GM18498 (cell line): Measurements from ENCODE around the gene AZU1.

Experiments
- ATAC-seq: cut with Tn5 transposase; IDR thresholded peaks from one replicate; pipeline ENCODE4 v1.9.1; 2021; ENCODE audit warnings: mild to moderate bottlenecking, moderate library complexity; ENCODE audit not compliant: unreplicated experiment

Gene AZU1, protein sequence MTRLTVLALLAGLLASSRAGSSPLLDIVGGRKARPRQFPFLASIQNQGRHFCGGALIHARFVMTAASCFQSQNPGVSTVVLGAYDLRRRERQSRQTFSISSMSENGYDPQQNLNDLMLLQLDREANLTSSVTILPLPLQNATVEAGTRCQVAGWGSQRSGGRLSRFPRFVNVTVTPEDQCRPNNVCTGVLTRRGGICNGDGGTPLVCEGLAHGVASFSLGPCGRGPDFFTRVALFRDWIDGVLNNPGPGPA

GRCh38 chr19:827710-828321 lies at the start of gene AZU1:
TSS of gene AZU1 (plus strand) at chr19:827837. CDS start at chr19:827847, 10 bp downstream.
- ATAC-seq, result no peak

DNA sequence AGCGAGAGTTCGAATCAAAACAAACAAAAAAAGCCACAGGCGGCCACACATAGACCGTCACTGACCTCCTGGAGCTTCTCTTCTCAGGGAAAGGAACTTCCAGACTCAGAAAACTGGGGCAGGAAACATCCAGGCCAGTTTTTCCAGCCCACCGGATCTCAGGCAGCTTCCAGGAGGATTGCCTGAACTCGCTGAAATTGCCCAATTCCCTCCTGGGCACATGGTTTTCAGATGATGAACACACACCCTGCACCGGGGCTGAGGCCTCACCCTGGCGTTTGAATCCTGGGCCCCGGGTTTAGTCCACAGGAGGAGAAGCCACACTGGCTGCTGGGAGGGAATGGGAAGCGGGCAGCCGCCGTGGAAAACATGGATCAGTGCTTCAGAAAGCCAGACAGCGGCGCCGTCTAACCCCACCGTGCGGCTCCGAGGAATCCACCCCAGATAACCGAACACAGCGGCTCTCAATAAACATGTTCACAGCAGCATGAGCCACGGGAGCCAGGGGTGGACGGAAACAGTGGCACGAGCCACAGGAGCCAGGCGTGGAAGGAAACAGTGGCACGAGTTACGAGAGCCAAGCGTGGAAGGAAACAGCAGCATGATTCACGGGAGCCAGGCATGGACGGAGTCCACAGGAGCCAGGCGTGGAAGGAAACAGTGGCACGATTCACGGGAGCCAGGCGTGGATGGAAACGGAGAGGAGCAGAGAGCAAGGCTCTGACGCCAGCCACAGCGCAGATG lies 48.6 kb upstream of the AZU1 start:
- no peak for ATAC-seq

- no peak for ATAC-seq
Observed at GRCh38 chr19:780935-781334, 46.7 kb upstream of the AZU1 start.

DNA sequence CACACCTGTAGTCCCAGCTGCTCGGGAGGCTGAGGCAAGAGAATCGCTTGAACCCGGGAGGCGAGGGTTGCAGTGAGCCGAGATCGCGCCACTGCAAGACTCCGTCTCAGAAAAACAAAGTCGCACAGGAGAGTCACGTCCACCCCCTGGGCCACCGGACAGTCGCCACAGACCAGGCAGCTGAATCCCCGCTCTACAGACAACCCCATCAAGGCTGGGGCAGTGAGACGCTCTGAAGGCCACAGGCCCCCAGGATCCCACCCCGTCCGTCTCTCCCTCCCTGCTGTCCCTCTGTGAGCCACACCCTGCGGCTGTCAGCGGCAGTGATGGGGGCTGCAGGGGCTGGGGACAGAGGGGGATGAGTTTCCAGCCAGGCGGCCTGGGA lies 45.8 kb upstream of the AZU1 start:
- no peak for ATAC-seq

GRCh38 chr19:782185-782877 lies 45.3 kb upstream of the AZU1 start:
- no peak for ATAC-seq

GRCh38 chr19:782878-783668 lies 44.6 kb upstream of the AZU1 start:
- no peak for ATAC-seq

GRCh38 chr19:784541-784940 lies 43.1 kb upstream of the AZU1 start:
- ATAC-seq, result no peak

DNA sequence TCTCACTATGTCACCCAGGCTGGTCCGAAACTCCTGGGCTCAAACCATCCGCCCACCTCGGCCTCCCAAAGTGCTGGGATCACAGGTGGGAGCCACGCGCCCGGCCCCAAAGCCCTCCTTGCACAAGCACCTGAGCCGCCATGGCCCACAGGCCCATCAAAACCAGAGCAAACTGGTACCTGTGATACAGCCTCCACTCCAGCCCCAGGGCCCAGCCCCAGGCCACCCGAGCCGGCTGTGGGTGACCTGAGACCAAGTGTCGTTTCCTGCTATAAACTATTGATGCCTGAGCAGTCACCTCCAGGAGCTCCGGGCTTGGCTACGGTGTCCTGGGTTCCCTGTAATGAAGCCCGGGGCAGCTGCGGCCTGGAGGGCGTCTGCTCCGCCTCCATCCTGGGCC lies 40.1 kb upstream of the AZU1 start:
- ATAC-seq, result no peak

- no peak for ATAC-seq
Observed at GRCh38 chr19:788686-788982, 39.0 kb upstream of the AZU1 start.

- no peak for ATAC-seq
Observed at GRCh38 chr19:788983-789700, 38.5 kb upstream of the AZU1 start.

GRCh38 chr19:789701-790060 lies 38.0 kb upstream of the AZU1 start:
- ATAC-seq, result no peak

DNA sequence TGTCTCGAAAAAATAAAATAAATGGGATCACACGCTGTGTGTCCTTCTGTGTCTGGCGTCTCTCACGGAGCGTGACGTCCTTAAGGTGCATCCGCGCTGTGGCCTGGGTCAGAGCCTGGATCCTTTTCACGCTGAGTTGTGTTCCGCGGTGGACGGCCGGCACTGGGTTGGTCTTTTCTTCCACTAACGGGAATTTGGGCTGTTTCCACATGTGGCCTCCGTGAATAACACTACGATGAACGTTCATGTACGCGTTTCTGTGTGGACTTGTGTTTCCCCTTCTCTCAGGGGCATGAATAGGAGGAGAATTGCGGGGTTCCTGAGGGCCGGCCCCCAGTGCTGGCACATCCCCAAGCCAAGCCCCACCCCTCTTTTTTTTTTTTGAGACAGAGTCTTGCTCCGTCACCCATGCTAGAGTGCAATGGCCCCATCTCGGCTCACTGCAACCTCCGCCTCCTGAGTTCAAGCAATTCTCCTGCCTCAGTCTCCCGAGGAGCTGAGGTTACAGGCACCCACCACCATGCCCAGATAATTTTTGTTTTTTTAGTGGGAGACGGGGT lies 36.5 kb upstream of the AZU1 start:
- no peak for ATAC-seq

DNA sequence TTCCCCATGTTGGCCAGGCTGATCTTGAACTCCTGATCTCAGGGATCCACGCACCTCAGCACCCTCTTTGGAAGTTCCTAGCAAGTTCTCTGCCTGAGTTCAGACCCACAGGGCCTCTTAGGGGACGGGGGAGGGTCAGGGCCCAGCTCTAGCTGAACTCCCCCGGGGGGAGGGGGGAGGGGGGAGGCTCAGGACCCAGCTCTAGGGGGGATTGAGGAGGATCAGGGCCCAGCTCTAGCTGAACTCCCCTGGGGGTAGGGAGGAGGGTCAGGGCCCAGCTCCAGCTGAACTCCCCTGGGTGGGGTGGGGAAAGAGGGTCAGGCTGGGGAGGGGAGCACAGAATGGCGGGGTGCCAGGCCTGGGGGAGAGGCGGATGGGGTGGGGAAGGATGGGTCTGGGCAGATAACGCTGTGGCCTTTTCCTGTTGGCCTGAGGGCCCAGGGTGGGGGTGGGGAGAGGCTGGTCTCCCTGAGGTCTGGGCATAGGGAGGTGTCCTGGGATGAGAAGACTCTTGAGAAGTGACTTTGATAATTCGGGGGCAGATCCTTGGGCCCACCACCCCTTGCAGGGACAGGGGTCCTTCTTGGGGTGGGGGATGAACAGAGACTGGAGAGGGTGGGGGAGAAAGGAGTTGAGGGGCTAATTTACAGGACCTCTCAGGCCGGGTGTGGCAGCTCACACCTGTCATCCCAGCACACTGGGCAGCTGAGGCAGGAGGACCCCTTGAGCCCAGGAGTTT lies 35.9 kb upstream of the AZU1 start:
- ATAC-seq, result no peak

GRCh38 chr19:792306-792885 lies 35.2 kb upstream of the AZU1 start:
- no peak for ATAC-seq

DNA sequence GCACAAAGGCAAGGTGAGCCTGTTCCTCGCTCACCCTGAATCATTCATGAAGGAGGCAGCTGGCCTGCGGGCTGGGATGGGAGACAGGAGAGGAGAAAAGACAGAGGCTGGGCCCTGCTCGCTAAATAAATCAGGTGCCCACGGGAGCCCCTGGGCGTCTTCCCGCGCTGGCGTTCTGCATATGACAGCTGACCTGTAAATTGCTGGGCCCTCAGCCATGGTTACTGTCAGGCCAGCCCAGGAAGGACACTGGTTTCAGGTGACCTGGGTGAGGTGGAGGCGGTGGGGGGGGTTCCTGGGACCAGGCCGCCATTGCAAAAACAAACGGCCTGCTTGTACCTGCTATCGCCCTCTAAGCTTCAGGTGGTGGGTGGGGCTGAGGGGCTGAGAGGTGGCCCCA lies 33.8 kb upstream of the AZU1 start:
- no peak for ATAC-seq

DNA sequence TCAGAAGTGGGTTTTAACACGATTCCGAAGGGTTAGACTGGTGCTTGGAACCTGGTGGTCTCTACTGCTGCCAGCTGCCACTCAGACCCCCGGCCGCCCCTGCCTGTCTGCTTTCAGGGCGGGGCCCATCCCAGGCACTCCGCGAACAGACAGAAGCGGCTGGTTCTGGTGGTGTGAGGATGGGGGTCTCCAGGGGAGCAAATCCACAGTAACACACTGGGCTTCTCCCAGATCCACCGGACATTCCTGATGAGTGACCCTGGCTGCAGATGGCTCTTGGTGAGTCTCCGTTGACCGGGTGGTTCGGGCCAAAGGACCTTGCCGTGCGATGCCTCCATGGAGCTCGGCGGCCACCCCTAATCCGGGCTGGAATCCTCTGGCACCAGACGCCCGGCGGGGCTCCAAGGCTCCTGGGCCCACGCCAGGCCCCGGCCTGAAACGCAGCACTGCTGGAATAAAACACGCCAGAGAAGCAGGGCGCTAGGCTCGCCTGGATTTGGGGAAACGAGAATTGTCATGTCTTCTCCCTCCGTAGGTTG lies 32.5 kb upstream of the AZU1 start:
- no peak for ATAC-seq

DNA sequence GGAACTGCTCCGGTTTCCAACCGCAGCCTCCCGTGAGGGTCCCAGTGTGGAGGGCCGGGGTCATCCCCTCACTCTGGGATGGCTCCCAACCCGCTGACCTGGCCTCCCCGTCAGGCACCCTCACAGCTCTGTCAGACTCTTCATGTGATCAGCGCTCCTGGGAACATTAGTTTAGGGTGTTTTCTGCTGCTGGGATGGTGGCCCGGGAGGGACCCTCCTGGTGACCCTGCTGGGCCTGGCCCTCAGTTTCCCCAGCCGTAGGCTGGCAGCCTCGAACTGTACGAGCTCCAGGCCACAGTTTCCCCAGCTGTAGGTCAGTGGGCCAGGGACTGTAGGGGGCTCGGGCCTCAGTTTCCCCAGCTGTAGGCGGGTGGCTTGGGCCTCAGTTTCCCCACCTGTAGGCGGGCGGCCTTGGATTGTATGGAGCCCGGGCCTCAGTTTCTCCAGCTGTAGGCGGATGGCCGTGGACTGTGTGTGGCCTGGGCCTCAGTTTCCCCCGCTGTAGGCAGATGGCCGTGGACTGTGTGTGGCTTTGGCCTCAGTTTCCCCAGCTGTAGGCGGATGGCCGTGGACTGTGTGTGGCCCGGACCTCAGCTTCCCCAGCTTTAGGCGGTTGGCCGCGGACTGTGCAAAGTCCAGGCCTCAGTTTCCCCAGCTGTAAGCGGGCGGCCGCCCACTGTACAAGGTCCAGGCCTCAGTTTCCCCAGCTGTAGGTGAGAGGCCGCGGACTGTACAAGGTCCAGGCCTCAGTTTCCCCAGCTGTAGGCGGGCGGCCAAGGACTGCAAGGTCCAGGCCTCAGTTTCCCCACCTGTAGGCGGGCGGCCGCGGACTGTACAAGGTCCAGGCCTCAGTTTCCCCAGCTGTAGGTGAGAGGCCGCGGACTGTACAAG lies 31.7 kb upstream of the AZU1 start:
- no peak for ATAC-seq
